Fibroblast of skin of right quadriceps (primary cell): ENCODE measurements around the gene GKAP1.
A peak's percentile ranks its signal among the peaks of the same experiment; 100 is the strongest.
"Not testable (repeated sequence)": the region's sequence is repeated elsewhere in the genome, so short reads cannot be mapped to it uniquely, and the experiment has no call there.

Source experiments
- DNase-seq: peaks from one replicate; pipeline ENCODE4 v3.0.0-alpha.2; 2013

GKAP1 gene

GRCh38 chr9:83728591-83729368, 88.8 kb downstream of the GKAP1 start:
- not testable (repeated sequence) for DNase-seq

- DNase-seq = no peak
Observed at GRCh38 chr9:83724436-83724835, 93.1 kb downstream of the GKAP1 start.

GRCh38 chr9:83722726-83723495, 94.7 kb downstream of the GKAP1 start:
- DNase-seq = no peak

GRCh38 chr9:83721509-83721908, 96.1 kb downstream of the GKAP1 start:
- DNase-seq = no peak

GRCh38 chr9:83715794-83716193, 101.8 kb downstream of the GKAP1 start:
- DNase-seq = no peak

GRCh38 chr9:83715221-83715620, 102.3 kb downstream of the GKAP1 start:
- no peak for DNase-seq

- DNase-seq = no peak
Observed at GRCh38 chr9:83714329-83714728, 103.2 kb downstream of the GKAP1 start.

GRCh38 chr9:83708515-83709158, 108.9 kb downstream of the GKAP1 start:
- peak; percentile 30 for DNase-seq

GRCh38 chr9:83707768-83708514, 109.6 kb downstream of the GKAP1 start, which contains the start of gene UBQLN1:
Gene UBQLN1 (minus strand): TSS chr9:83707958. CDS start chr9:83707679, 279 bp downstream.
- peak; percentile 91 for DNase-seq

- DNase-seq = peak; percentile 78
Observed at GRCh38 chr9:83707518-83707767, 110.1 kb downstream of the GKAP1 start.

- peak; percentile 28 for DNase-seq
Observed at GRCh38 chr9:83706676-83707517, 110.7 kb downstream of the GKAP1 start.

GRCh38 chr9:83705219-83705651, 112.3 kb downstream of the GKAP1 start:
- DNase-seq = not testable (repeated sequence)

- DNase-seq = peak; percentile 58
Observed at GRCh38 chr9:83701769-83702168, 115.8 kb downstream of the GKAP1 start.

- no peak for DNase-seq
Observed at GRCh38 chr9:83701286-83701685, 116.3 kb downstream of the GKAP1 start.

- DNase-seq = no peak
Observed at GRCh38 chr9:83699615-83700014, 118.0 kb downstream of the GKAP1 start.

- DNase-seq = no peak
Observed at GRCh38 chr9:83698976-83699585, 118.5 kb downstream of the GKAP1 start.

- no peak for DNase-seq
Observed at GRCh38 chr9:83691492-83691891, 126.1 kb downstream of the GKAP1 start.
